Stimulated activated CD4-positive, alpha-beta T cell treated with anti-CD3 and anti-CD28 coated beads, TNF-alpha, amount 100 ng/mL, for 48 hours (primary cell): ENCODE measurements around the gene SUPT3H.
"Not testable (repeated sequence)": the region's sequence is repeated elsewhere in the genome, so short reads cannot be mapped to it uniquely, and the experiment has no call there.

Experiments used
- DNase-seq, 3 donors: peaks; one replicate each; pipeline ENCODE4 v3.0.0-alpha.2; 2020; ENCODE audit warnings: low read depth in 3 of 3

SUPT3H gene

GRCh38 chr6:45062659-45063058, 315.1 kb downstream of the SUPT3H start:
- not testable (repeated sequence) for DNase-seq

GRCh38 chr6:45057711-45058110, 320.0 kb downstream of the SUPT3H start:
- DNase-seq, result no peak

GRCh38 chr6:45054610-45055009, 323.1 kb downstream of the SUPT3H start:
- no peak for DNase-seq

GRCh38 chr6:45052325-45052724, 325.4 kb downstream of the SUPT3H start:
- no peak for DNase-seq

GRCh38 chr6:45049188-45049843, 328.4 kb downstream of the SUPT3H start:
- no peak for DNase-seq

- no peak for DNase-seq
Measured at GRCh38 chr6:45047573-45047972, 330.2 kb downstream of the SUPT3H start.

GRCh38 chr6:45045253-45045601, 332.5 kb downstream of the SUPT3H start:
- DNase-seq, result no peak

GRCh38 chr6:45044510-45045252, 333.1 kb downstream of the SUPT3H start:
- DNase-seq, result no peak

- DNase-seq, result no peak
Measured at GRCh38 chr6:45044086-45044485, 333.6 kb downstream of the SUPT3H start.

GRCh38 chr6:45042673-45043072, 335.1 kb downstream of the SUPT3H start:
- not testable (repeated sequence) for DNase-seq

GRCh38 chr6:45038226-45038625, 339.5 kb downstream of the SUPT3H start:
- no peak for DNase-seq

- no peak for DNase-seq
Measured at GRCh38 chr6:45036103-45036502, 341.6 kb downstream of the SUPT3H start.

- no peak for DNase-seq
Measured at GRCh38 chr6:45032426-45032825, 345.3 kb downstream of the SUPT3H start.

GRCh38 chr6:45031601-45032000, 346.1 kb downstream of the SUPT3H start:
- no peak for DNase-seq

GRCh38 chr6:45027126-45027525, 350.6 kb downstream of the SUPT3H start:
- no peak for DNase-seq

- DNase-seq, result no peak
Measured at GRCh38 chr6:45026003-45026516, 351.7 kb downstream of the SUPT3H start.

- no peak for DNase-seq
Measured at GRCh38 chr6:45024610-45025009, 353.1 kb downstream of the SUPT3H start.

GRCh38 chr6:45021676-45022075, 356.1 kb downstream of the SUPT3H start:
- no peak for DNase-seq

- no peak for DNase-seq
Measured at GRCh38 chr6:45012687-45013086, 365.0 kb downstream of the SUPT3H start.

- no peak for DNase-seq
Measured at GRCh38 chr6:45009576-45009975, 368.2 kb downstream of the SUPT3H start.

GRCh38 chr6:45006893-45007292, 370.8 kb downstream of the SUPT3H start:
- DNase-seq, result no peak

- DNase-seq, result no peak
Measured at GRCh38 chr6:45003961-45004360, 373.8 kb downstream of the SUPT3H start.

- DNase-seq, result no peak
Measured at GRCh38 chr6:45003387-45003786, 374.3 kb downstream of the SUPT3H start.
